Breast epithelium (tissue), 3 donors: ENCODE data around the gene ZNF516.

ENCODE experiments used
- POLR2A ChIP-seq: fragments of 450-650 bp; IDR thresholded peaks from one replicate; pipeline ENCODE4 v1.6.1; 2016; ENCODE audit warnings: antibody characterized with exemption, mild to moderate bottlenecking, moderate library complexity
- POLR2AphosphoS5 ChIP-seq, 3 donors: sonication (generic); formaldehyde crosslinking; IDR thresholded peaks; one replicate each; pipeline ENCODE4 v1.6.1; 2017; ENCODE audit warnings: antibody characterized with exemption in 3 of 3
- TF ChIP-seq, protein P1 (sequence below), 3 donors: fragments of 450-650 bp; IDR thresholded peaks; one replicate each; pipeline ENCODE4 v1.5.1; 2016 to 2017; ENCODE audit warnings: antibody characterized with exemption in 3 of 3, mild to moderate bottlenecking in 3 of 3, moderate library complexity in 3 of 3

DNA sequence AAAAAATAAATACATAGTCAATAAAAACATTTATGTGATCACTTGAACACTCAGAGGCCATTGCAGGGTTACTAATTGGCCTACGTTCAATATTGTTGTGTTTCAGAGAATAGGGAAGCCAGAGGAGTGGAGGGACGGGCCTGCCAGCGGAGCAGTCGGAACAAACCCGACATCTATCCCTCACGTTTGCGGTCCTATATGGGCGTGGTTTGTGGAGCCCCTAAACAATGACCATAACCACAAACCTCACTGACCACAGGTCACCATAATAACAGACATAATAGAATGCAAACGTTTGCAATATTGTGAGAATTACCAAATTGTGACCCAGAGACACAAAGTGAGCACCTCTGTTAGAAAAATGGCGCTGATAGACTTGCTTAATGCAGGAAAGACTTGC is 19.5 kb upstream of the ZNF516 start:
- TF ChIP-seq POLR2AphosphoS5 (IDR thresholded peaks at IDR 0.05) = no peak
- TF ChIP-seq, protein P1, sequence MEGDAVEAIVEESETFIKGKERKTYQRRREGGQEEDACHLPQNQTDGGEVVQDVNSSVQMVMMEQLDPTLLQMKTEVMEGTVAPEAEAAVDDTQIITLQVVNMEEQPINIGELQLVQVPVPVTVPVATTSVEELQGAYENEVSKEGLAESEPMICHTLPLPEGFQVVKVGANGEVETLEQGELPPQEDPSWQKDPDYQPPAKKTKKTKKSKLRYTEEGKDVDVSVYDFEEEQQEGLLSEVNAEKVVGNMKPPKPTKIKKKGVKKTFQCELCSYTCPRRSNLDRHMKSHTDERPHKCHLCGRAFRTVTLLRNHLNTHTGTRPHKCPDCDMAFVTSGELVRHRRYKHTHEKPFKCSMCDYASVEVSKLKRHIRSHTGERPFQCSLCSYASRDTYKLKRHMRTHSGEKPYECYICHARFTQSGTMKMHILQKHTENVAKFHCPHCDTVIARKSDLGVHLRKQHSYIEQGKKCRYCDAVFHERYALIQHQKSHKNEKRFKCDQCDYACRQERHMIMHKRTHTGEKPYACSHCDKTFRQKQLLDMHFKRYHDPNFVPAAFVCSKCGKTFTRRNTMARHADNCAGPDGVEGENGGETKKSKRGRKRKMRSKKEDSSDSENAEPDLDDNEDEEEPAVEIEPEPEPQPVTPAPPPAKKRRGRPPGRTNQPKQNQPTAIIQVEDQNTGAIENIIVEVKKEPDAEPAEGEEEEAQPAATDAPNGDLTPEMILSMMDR (IDR thresholded peaks at IDR 0.05) = no peak
- TF ChIP-seq POLR2A = no peak
